ENCODE data around the gene ERG28.

DNA sequence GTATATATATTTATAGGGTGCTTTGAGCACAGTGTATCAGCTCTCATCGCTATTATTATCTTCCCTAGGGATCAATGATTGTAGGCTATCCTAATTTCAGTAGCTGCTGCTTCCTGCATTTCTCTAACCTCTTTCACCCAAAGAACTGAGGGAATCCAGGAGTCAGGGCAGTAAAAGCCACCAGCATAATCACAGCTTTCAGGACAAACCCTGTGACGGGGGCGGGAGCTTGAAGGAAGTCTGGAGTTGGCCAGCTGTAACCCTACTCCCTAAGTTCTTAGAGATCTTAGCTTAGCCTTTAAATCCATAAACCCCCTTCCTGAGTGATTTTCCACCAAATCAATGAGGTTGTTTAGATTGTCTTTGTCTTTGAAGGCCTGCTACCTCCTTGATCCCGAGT lies 48.5 kb downstream of the ERG28 start:
- TF ChIP-seq ZNF274 (IDR thresholded peaks at IDR 0.05; ENCODE audit: low read depth, low read length) (no peak), YY1 (IDR thresholded peaks at IDR 0.05; ENCODE audit: insufficient read depth, insufficient read length) (no peak), SUZ12 (IDR thresholded peaks at IDR 0.05; ENCODE audit: extremely low read depth, insufficient read depth, insufficient read length) (no peak)
